Astrocyte (in vitro differentiated cells and primary cell): ENCODE results near the gene GNAI2. TPM values are rescaled to one million over a fixed set of nuclear protein-coding genes. Genes with fewer than 3 reads are reported as not detected.

Experiments
- DNase-seq: peaks from one replicate; pipeline ENCODE4 v3.0.0-alpha.2; 2010; ENCODE audit warnings: low read depth
- FAIRE-seq: peaks from 2 replicates; lab custom pipeline; 2011; peaks lifted over from hg19 to GRCh38; lab: Jason Lieb, UNC
- H2AFZ ChIP-seq: 2 replicates; pipeline ENCODE4 v1.6.0; 2012; ENCODE audit warnings: low read depth, low read length, inconsistent platforms
- H3K27ac ChIP-seq: 2 replicates; pipeline ENCODE4 v1.5.1; 2011; ENCODE audit warnings: low read depth, low read length, inconsistent platforms
- H3K27me3 ChIP-seq: 2 replicates; pipeline ENCODE4 v1.6.0; 2011; ENCODE audit warnings: low read length, inconsistent platforms; ENCODE audit not compliant: insufficient read depth
- H3K36me3 ChIP-seq: 2 replicates; pipeline ENCODE4 v1.5.1; 2011; ENCODE audit warnings: low read length, inconsistent platforms; ENCODE audit not compliant: insufficient read depth
- H3K4me1 ChIP-seq: 2 replicates; pipeline ENCODE4 v1.5.1; 2011; ENCODE audit warnings: low read length, inconsistent platforms; ENCODE audit not compliant: insufficient read depth
- H3K4me2 ChIP-seq: 2 replicates; pipeline ENCODE4 v1.6.0; 2012; ENCODE audit warnings: low read length, inconsistent platforms
- H3K4me3 ChIP-seq: 2 replicates; pipeline ENCODE4 v1.5.1; 2011; ENCODE audit warnings: low read depth, mild to moderate bottlenecking, low read length, inconsistent platforms; ENCODE audit not compliant: insufficient read depth
- H3K79me2 ChIP-seq: 2 replicates; pipeline ENCODE4 v1.6.0; 2012; ENCODE audit warnings: mild to moderate bottlenecking, low read length, inconsistent platforms; ENCODE audit not compliant: insufficient read depth
- H3K9ac ChIP-seq: 2 replicates; pipeline ENCODE4 v1.6.0; 2012; ENCODE audit warnings: mild to moderate bottlenecking, low read length, inconsistent platforms
- H3K9me3 ChIP-seq: 2 replicates; pipeline ENCODE4 v1.5.1; 2012; ENCODE audit warnings: low read depth, mild to moderate bottlenecking, low read length, inconsistent platforms; ENCODE audit not compliant: insufficient read depth
- H4K20me1 ChIP-seq: 2 replicates; pipeline ENCODE4 v1.6.0; 2012; ENCODE audit warnings: low read length, inconsistent platforms; ENCODE audit not compliant: insufficient read depth
- H3K27ac Mint-ChIP-seq: one replicate; pipeline ENCODE4 v1.8.0; 2021; ENCODE audit warnings: mild to moderate bottlenecking, mixed read lengths; ENCODE audit not compliant: unreplicated experiment
- H3K27me3 Mint-ChIP-seq: one replicate; pipeline ENCODE4 v1.8.0; 2021; ENCODE audit warnings: low read depth, mixed read lengths; ENCODE audit not compliant: unreplicated experiment
- H3K36me3 Mint-ChIP-seq: one replicate; pipeline ENCODE4 v1.8.0; 2021; ENCODE audit warnings: low read depth, mixed read lengths; ENCODE audit not compliant: unreplicated experiment
- H3K4me1 Mint-ChIP-seq: one replicate; pipeline ENCODE4 v1.8.0; 2021; ENCODE audit warnings: low read depth, mixed read lengths; ENCODE audit not compliant: unreplicated experiment
- H3K4me3 Mint-ChIP-seq: one replicate; pipeline ENCODE4 v1.8.0; 2021; ENCODE audit warnings: mild to moderate bottlenecking, moderate library complexity, mixed read lengths; ENCODE audit not compliant: unreplicated experiment
- H3K9me3 Mint-ChIP-seq: one replicate; pipeline ENCODE4 v1.8.0; 2021; ENCODE audit warnings: mild to moderate bottlenecking, mixed read lengths; ENCODE audit not compliant: unreplicated experiment
- EZH2 ChIP-seq: IDR thresholded peaks from 2 replicates; pipeline ENCODE4 v1.6.1; 2012; ENCODE audit warnings: mild to moderate bottlenecking, low read length, inconsistent platforms; ENCODE audit not compliant: insufficient read depth
- total RNA-seq: library from RNA; stranded (reverse); gene quantifications from 2 replicates; pipeline ENCODE4 v1.2.1, GENCODE V29; 2021
- TF ChIP-seq, protein P1 (sequence below): IDR thresholded peaks from 2 replicates; pipeline ENCODE4 v1.5.1; 2011; ENCODE audit warnings: low read depth, mild to moderate bottlenecking, inconsistent platforms, low read length, moderate library complexity; ENCODE audit not compliant: insufficient read depth

The GNAI2 gene
- total RNA-seq, 1 donor from 2014 or later, result 381 TPM

GRCh38 chr3:50295553-50296431 lies 59.8 kb downstream of the GNAI2 start:
- DNase-seq (no peak), FAIRE-seq (no peak)
- Histone ChIP-seq H3K9me3 (no peaks in the 10 kb centered on the region), H4K20me1 (peaks cover 3% of the 10 kb centered on the region), H3K4me2 (no peak overlapping the region), H2AFZ (no peak overlapping the region), H3K4me1 (peaks cover 31% of the 10 kb centered on the region), H3K27ac (no peak overlapping the region), H3K79me2 (peaks cover 21% of the 10 kb centered on the region), H3K27me3 (no peaks in the 10 kb centered on the region), H3K9ac (no peak overlapping the region), H3K4me3 (no peak overlapping the region), H3K36me3 (no peaks in the 10 kb centered on the region)
- Mint-ChIP-seq H3K36me3 (no peaks in the 10 kb centered on the region), H3K4me1 (peaks cover 14% of the 10 kb centered on the region), H3K9me3 (no peaks in the 10 kb centered on the region), H3K27me3 (no peaks in the 10 kb centered on the region), H3K4me3 (peak overlapping the region; percentile 66), H3K27ac (no peak overlapping the region)
- TF ChIP-seq EZH2, result no peak
- TF ChIP-seq, protein P1, sequence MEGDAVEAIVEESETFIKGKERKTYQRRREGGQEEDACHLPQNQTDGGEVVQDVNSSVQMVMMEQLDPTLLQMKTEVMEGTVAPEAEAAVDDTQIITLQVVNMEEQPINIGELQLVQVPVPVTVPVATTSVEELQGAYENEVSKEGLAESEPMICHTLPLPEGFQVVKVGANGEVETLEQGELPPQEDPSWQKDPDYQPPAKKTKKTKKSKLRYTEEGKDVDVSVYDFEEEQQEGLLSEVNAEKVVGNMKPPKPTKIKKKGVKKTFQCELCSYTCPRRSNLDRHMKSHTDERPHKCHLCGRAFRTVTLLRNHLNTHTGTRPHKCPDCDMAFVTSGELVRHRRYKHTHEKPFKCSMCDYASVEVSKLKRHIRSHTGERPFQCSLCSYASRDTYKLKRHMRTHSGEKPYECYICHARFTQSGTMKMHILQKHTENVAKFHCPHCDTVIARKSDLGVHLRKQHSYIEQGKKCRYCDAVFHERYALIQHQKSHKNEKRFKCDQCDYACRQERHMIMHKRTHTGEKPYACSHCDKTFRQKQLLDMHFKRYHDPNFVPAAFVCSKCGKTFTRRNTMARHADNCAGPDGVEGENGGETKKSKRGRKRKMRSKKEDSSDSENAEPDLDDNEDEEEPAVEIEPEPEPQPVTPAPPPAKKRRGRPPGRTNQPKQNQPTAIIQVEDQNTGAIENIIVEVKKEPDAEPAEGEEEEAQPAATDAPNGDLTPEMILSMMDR, result no peak

- no peaks in the 10 kb centered on the region for H3K36me3 ChIP-seq
- DNase-seq (no peak), FAIRE-seq (no peak)
- H3K27ac ChIP-seq, result no peak overlapping the region
- Mint-ChIP-seq H3K4me1 (peaks cover 11% of the 10 kb centered on the region), H3K4me3 (no peak overlapping the region), H3K36me3 (no peaks in the 10 kb centered on the region), H3K27ac (no peak overlapping the region), H3K27me3 (no peaks in the 10 kb centered on the region), H3K9me3 (no peaks in the 10 kb centered on the region)
- H2AFZ ChIP-seq, result no peak overlapping the region
- no peak overlapping the region for H3K4me2 ChIP-seq
- H4K20me1 ChIP-seq, result no peaks in the 10 kb centered on the region
- H3K27me3 ChIP-seq, result no peaks in the 10 kb centered on the region
- H3K9me3 ChIP-seq, result no peaks in the 10 kb centered on the region
- H3K4me1 ChIP-seq, result peaks cover 22% of the 10 kb centered on the region
- no peak overlapping the region for H3K9ac ChIP-seq
- no peak overlapping the region for H3K4me3 ChIP-seq
- peaks cover 10% of the 10 kb centered on the region for H3K79me2 ChIP-seq
- no peak for TF ChIP-seq EZH2
- TF ChIP-seq, protein P1, result no peak
Observed at GRCh38 chr3:50296721-50297383, 60.8 kb downstream of the GNAI2 start.
